WERI-Rb-1 (cell line): ENCODE results near the gene NOL4L.

Source experiments
- DNase-seq: peaks from one replicate; pipeline ENCODE4 v3.0.0-alpha.2; 2020
- H3K27ac ChIP-seq: fragments of 250-450 bp; sonication (Bioruptor Pico); 2 replicates; pipeline ENCODE4 v1.5.1; 2020; ENCODE audit warnings: mild to moderate bottlenecking, moderate library complexity
- H3K27me3 ChIP-seq: fragments of 250-450 bp; sonication (Bioruptor Pico); 2 replicates; pipeline ENCODE4 v1.5.1; 2021; ENCODE audit warnings: mild to moderate bottlenecking, low read depth, moderate library complexity; ENCODE audit not compliant: insufficient read depth, severe bottlenecking
- H3K36me3 ChIP-seq: fragments of 250-450 bp; sonication (Bioruptor Pico); 2 replicates; pipeline ENCODE4 v1.5.1; 2020; ENCODE audit warnings: mild to moderate bottlenecking, moderate library complexity
- H3K4me3 ChIP-seq: 2 replicates; pipeline ENCODE4 v1.5.1; 2011; ENCODE audit warnings: low read depth, mild to moderate bottlenecking, control low read depth, low read length
- H3K9me3 ChIP-seq: fragments of 250-450 bp; sonication (Bioruptor Pico); 2 replicates; pipeline ENCODE4 v1.5.1; 2021; ENCODE audit warnings: mild to moderate bottlenecking, moderate library complexity; ENCODE audit not compliant: severe bottlenecking
- TF ChIP-seq, protein P1 (sequence below): IDR thresholded peaks from 2 replicates; pipeline ENCODE4 v1.5.1; 2011; ENCODE audit warnings: low read depth, mild to moderate bottlenecking, control low read depth, inconsistent platforms, low read length

Gene NOL4L

DNA sequence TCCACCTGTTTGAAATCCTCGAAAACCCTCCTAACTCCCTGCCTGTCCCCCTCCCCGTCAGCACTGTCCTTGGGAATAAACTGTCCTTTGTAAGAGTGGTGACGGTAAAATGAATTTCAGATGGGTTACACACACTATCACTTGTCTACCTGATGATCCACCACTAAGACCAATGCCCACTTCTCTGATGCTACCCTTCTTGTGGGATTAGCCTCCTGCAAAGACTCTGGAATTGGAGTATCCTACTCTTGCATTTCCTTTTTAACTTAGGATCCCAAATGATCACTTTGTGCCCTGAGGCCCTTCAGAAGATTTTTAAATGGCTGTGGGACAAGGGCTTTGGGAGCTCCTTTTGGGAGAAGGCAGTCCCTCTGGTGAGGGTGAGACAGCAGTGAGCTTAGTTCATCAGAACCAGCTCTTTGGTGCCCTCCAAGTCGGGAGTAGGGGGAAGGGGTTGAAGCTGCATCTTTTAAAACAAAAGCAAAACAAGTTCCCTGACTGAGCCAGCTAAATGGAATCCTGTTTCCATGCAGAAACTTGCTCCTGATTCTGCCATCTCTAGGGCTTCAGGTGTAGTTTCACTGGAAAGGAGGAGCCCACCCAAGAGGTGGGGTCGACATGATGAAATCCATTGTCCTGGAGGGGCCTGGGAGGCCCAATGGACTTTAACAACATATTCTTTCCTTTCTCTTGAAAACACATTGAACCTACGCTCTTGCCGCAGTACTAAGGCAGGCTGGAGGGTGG is 140.5 kb downstream of the NOL4L start:
- peaks cover 68% of the 10 kb centered on the region for H3K36me3 ChIP-seq

DNA sequence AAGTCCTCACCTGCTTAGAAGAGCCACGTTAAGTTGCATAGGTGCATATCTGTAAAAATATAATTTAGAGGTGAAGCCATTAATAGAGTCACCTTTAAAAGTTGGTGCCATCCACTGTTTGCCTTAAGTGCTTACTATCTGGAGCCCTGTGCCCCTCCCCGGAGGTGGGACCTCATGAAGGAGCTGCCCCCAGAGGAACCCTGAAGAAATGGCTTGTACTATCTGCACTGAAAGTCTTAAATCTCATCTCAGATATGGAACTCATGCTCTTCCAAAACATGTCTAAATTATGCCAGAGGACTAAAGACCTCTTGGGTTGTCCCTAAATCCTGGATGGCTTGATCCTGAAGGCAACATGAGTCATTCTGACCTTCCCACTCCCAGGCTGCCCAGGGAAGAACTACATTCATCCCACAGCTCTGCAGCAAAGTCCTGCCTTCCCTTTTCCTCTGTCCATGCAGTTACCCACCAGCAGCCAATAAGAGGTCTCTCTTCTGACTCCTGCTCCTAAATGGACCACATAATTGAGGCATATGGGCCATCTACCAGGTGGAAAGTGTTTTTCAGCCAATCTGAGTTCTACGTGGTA is 141.7 kb downstream of the NOL4L start:
- no peak overlapping the region for H3K27ac ChIP-seq
- DNase-seq: no peak
- peaks cover 66% of the 10 kb centered on the region for H3K36me3 ChIP-seq
- no peaks in the 10 kb centered on the region for H3K9me3 ChIP-seq
- H3K27me3 ChIP-seq: no peaks in the 10 kb centered on the region
- TF ChIP-seq, protein P1, sequence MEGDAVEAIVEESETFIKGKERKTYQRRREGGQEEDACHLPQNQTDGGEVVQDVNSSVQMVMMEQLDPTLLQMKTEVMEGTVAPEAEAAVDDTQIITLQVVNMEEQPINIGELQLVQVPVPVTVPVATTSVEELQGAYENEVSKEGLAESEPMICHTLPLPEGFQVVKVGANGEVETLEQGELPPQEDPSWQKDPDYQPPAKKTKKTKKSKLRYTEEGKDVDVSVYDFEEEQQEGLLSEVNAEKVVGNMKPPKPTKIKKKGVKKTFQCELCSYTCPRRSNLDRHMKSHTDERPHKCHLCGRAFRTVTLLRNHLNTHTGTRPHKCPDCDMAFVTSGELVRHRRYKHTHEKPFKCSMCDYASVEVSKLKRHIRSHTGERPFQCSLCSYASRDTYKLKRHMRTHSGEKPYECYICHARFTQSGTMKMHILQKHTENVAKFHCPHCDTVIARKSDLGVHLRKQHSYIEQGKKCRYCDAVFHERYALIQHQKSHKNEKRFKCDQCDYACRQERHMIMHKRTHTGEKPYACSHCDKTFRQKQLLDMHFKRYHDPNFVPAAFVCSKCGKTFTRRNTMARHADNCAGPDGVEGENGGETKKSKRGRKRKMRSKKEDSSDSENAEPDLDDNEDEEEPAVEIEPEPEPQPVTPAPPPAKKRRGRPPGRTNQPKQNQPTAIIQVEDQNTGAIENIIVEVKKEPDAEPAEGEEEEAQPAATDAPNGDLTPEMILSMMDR: no peak
- H3K4me3 ChIP-seq: no peak overlapping the region

More for the DNA sequence above, 140.5 kb downstream of the NOL4L start:
- no peak for DNase-seq
- Histone ChIP-seq H3K9me3 (no peaks in the 10 kb centered on the region), H3K27me3 (no peaks in the 10 kb centered on the region), H3K27ac (peak overlapping the region; percentile 4; the same call in 1 of the 2 replicates), H3K4me3 (no peak overlapping the region)
- TF ChIP-seq, protein P1: no peak

DNA sequence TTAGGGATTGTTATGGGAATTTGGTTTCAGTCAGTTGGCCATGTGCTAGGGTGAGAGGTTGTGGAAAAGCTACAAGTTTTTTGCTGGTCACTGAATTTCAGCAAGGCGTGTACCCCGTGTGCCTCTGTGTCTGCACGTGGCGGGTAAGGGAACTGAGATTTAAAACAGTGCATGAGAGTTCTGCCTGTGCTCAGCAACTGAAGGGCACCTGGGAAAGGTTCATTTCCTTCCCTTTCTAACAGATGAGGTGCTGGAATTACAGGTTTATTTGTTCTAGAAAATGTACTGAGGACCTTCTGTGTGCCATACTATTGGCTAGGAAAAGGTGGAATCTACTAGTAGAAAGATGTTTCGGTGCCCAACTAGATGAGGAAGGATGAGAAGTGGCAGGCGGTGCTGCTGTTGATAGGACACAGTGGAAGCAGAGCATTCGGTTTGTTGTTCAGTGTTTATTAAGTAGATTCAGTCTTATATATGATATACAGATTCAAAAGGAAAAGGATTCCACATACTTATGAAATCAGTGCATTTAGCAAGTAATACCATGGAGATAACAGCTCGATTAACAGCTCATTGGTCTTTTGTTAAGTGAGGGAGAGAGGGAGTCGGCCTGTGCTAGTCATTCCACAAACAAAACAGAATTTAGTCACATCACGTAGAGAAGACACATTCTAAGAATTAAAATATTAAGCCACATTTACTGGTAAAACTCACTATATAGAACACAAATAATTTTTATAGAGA is 142.3 kb downstream of the NOL4L start:
- H3K9me3 ChIP-seq: no peaks in the 10 kb centered on the region
- no peak overlapping the region for H3K4me3 ChIP-seq
- H3K27ac ChIP-seq: no peak overlapping the region
- no peak for DNase-seq
- TF ChIP-seq, protein P1: no peak
- H3K36me3 ChIP-seq: peaks cover 64% of the 10 kb centered on the region
- no peaks in the 10 kb centered on the region for H3K27me3 ChIP-seq

DNA sequence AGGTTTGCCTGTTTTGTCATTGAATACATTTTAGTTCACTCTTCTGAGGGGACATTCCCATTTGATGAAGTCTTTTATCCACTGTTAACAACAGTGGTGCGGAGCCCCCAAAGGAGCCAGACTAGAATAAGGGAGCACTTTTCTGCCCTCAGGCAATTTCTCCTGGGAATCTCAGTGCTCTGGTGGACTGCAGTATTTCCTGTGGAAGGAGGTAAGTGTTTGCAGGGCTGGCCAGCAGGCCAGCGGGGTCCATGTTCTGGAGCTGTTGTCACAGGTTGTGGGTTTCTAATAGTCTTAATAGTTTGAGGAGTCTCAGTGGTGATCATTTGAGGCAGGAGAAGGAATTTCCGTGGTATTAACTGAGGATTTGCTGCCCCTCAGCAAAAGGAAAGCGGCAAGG is 143.5 kb downstream of the NOL4L start:
- Histone ChIP-seq H3K4me3 (no peak overlapping the region), H3K27me3 (no peaks in the 10 kb centered on the region), H3K36me3 (peaks cover 65% of the 10 kb centered on the region), H3K9me3 (no peaks in the 10 kb centered on the region), H3K27ac (no peak overlapping the region)
- DNase-seq: no peak
- TF ChIP-seq, protein P1: no peak

DNA sequence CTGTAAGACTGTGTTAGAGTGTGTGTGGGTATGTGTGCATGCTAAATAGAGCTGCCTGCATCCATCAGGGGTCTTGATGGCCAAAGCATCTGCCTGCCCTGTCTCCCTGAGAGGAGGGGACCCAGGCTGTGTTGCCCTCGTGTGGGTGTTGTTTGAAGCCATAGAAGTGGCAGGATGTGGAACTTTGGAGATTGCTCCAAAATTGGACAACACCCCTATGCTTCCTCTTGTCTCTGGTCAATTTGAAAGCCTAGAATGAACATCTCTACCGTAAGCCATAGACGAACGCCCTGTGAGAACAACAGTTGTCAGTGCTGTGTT is 144.4 kb downstream of the NOL4L start:
- TF ChIP-seq, protein P1: no peak
- no peak overlapping the region for H3K27ac ChIP-seq
- H3K36me3 ChIP-seq: peaks cover 65% of the 10 kb centered on the region
- H3K27me3 ChIP-seq: no peaks in the 10 kb centered on the region
- H3K4me3 ChIP-seq: no peak overlapping the region
- H3K9me3 ChIP-seq: no peaks in the 10 kb centered on the region
- DNase-seq: no peak
